ENCODE measurements around the gene RPS19BP1. TPM values are rescaled to one million over a fixed set of nuclear protein-coding genes. Genes with fewer than 3 reads are reported as not detected.

RPS19BP1 gene
- polyA plus RNA-seq, 2 of the 4 experiments (the other 2 are of a cell fraction), result 51.1 to 74.0 TPM

DNA sequence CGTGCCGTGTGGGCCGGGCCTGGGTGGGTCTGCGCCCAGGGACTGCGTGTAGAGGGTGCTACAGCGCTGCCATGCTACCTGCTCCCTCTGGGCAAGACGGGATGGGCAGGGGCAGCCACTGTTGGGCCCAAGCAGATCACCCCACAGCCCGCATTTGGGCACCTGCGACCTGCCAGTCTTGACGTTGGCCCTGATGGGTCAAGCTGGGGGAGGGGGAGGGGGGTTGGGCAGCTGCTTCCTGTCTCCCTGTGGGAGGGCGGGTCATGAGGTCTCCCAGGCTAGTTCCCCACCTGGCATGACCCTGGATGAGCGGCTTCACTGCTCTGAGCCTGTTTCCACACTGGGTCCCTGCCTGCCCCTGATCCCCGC lies 2.8 kb upstream of the RPS19BP1 start (continued):
- no peak for TF ChIP-seq FOSL2 (IDR thresholded peaks at IDR 0.05)
- TF ChIP-seq FOSL2 (CRISPR knock-in tag; IDR thresholded peaks at IDR 0.05), result no peak
- no peak for TF ChIP-seq EHF (CRISPR knock-in tag; IDR thresholded peaks at IDR 0.05)

GRCh38 chr22:39534591-39535356 lies 2.2 kb upstream of the RPS19BP1 start:
- DNase-seq (ENCODE audit: low read depth in 1 of 2, low spot score in 1 of 2), result peak; percentile 52 to 62
- Histone ChIP-seq H3K4me3 (no peak overlapping the region), H3K27ac (peak overlapping the region; percentile 65 to 80; a peak in 5 of 6 replicates), H3K4me1 (peaks cover 20% of the 10 kb centered on the region), H3K4me2 (peak overlapping the region; percentile 80), H3K9me3 (no peaks in the 10 kb centered on the region)
- TF ChIP-seq RAD21 (conservative IDR thresholded peaks at IDR 0.05 in 1 of 2, IDR thresholded peaks at IDR 0.05 in 1 of 2) (peak; percentile 85 to 94), SMC3 (IDR thresholded peaks at IDR 0.05) (peak; percentile 77), PHF8 (IDR thresholded peaks at IDR 0.05; ENCODE audit: borderline replicate concordance, low read depth) (no peak), CTCF (IDR thresholded peaks at IDR 0.05) (peak; percentile 85), HOXB13 (CRISPR knock-in tag; IDR thresholded peaks at IDR 0.05; ENCODE audit: low read depth) (no peak)
- ChIA-PET POLR2A (interaction anchor here (0.8 to 1.3 kb wide), 2 partner anchors 502 to 509 kb away, joined by 3 to 8 read pairs; no protein-coding TSS in a partner anchor), CTCF (interaction anchor here (0.6 to 37.2 kb wide), 48 partner anchors 9 to 813 kb away, joined by 3 to 899 read pairs (median 4); partner anchors contain the start of gene ATF4)
- ATAC-seq, result peak; percentile 51 to 69
- FAIRE-seq, result no peak
- WGBS (ENCODE audit: missing lambda C conversion rate), result 20% methylated on average over 12 of the region's 41 CpGs

DNA sequence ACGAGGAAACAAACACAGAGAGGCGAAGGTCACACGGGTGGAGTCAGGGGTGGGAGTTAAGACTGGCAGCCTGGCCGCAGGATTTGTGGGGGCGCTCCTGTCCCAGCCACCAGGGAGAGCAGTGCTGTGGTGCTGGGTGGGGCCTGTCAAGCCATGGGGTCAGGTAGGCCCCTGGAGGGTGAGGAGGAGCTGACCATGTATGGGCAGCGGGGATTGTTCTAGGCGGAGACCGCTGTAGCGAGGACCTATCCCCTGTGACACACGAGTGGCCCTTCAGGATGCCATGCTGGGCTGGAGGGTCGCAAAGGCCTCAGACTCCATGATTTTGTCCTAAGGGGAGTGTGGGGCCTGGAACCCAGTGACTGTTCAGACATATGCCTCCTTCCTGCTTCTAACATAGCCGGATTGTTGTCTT lies 1.6 kb upstream of the RPS19BP1 start:
- Histone ChIP-seq H3K4me3 (no peak overlapping the region), H3K4me1 (peaks cover 25% of the 10 kb centered on the region), H3K4me2 (peak overlapping the region; percentile 80; the same call in 1 of the 3 replicates), H3K27ac (peak overlapping the region; percentile 65 to 80; a peak in 5 of 6 replicates), H3K9me3 (no peaks in the 10 kb centered on the region)
- ChIA-PET CTCF (interaction anchor here (0.6 to 37.2 kb wide), 37 partner anchors 10 to 814 kb away, joined by 3 to 899 read pairs (median 4); partner anchors contain the start of gene ATF4), POLR2A (interaction anchor here (0.8 to 1.3 kb wide), 2 partner anchors 503 to 510 kb away, joined by 3 to 8 read pairs; no protein-coding TSS in a partner anchor)
- DNase-seq (ENCODE audit: low read depth in 1 of 2, low spot score in 1 of 2) (no peak), FAIRE-seq (no peak), ATAC-seq (no peak)
- no peak for TF ChIP-seq KDM1A (IDR thresholded peaks at IDR 0.05; ENCODE audit: low read depth)
- TF ChIP-seq ZC3H11A (IDR thresholded peaks at IDR 0.05), result no peak
- no peak for TF ChIP-seq RAD21 (conservative IDR thresholded peaks at IDR 0.05 in 1 of 2, IDR thresholded peaks at IDR 0.05 in 1 of 2)
- no peak for TF ChIP-seq TP53 (CRISPR knock-in tag; IDR thresholded peaks at IDR 0.05)
- TF ChIP-seq GATA3 (IDR thresholded peaks at IDR 0.05; ENCODE audit: borderline replicate concordance), result no peak
- no peak for TF ChIP-seq BHLHE40 (IDR thresholded peaks at IDR 0.05; ENCODE audit: low read depth, low read length)
- no peak for TF ChIP-seq BCL3 (IDR thresholded peaks at IDR 0.05)
- no peak for TF ChIP-seq HOXA7 (CRISPR knock-in tag; IDR thresholded peaks at IDR 0.05)
- TF ChIP-seq EHF (CRISPR knock-in tag; IDR thresholded peaks at IDR 0.05), result no peak
- no peak for TF ChIP-seq KDM5A (IDR thresholded peaks at IDR 0.05)
- TF ChIP-seq E2F6 (IDR thresholded peaks at IDR 0.05; ENCODE audit: borderline replicate concordance, low read depth), result no peak
- TF ChIP-seq CTCF (IDR thresholded peaks at IDR 0.05), result no peak
- no peak for TF ChIP-seq FOSB (CRISPR knock-in tag; IDR thresholded peaks at IDR 0.05)
- TF ChIP-seq, protein P1, sequence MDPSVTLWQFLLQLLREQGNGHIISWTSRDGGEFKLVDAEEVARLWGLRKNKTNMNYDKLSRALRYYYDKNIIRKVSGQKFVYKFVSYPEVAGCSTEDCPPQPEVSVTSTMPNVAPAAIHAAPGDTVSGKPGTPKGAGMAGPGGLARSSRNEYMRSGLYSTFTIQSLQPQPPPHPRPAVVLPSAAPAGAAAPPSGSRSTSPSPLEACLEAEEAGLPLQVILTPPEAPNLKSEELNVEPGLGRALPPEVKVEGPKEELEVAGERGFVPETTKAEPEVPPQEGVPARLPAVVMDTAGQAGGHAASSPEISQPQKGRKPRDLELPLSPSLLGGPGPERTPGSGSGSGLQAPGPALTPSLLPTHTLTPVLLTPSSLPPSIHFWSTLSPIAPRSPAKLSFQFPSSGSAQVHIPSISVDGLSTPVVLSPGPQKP (IDR thresholded peaks at IDR 0.05; ENCODE audit: low read depth, low read length), result no peak
- no peak for TF ChIP-seq HOXB5 (CRISPR knock-in tag; IDR thresholded peaks at IDR 0.05)
- no peak for TF ChIP-seq MAZ (IDR thresholded peaks at IDR 0.05; ENCODE audit: borderline replicate concordance, low read depth, low read length)
- TF ChIP-seq RARB (CRISPR knock-in tag; IDR thresholded peaks at IDR 0.05), result no peak
- WGBS (ENCODE audit: missing lambda C conversion rate), result 86% methylated on average over 12 of the region's 12 CpGs
